HCT116 (cell line): ENCODE measurements around the gene PDE4B. TPM values are rescaled to one million over a fixed set of nuclear protein-coding genes. Genes with fewer than 3 reads are reported as not detected.
"Not testable (repeated sequence)": the region's sequence is repeated elsewhere in the genome, so short reads cannot be mapped to it uniquely, and the experiment has no call there.

ENCODE experiments used
- ATAC-seq: fragments of 200-7000 bp; cut with Tn5 transposase; 2 replicates; pipeline ENCODE4 v1.9.1; 2020; ENCODE audit warnings: mild to moderate bottlenecking, moderate library complexity
- BruUV-seq: library from RNA; stranded (reverse); fragments of 400-500 nt; replicated peaks from 2 replicates; lab custom pipeline; 2021; lab: Mats Ljungman, UMichigan
- CTCF ChIA-PET: fragments of 300-600 bp; sonication (Branson Sonifier 250); formaldehyde crosslinking; loops from one replicate; lab custom pipeline; 2021; ENCODE audit warnings: antibody characterized with exemption; lab: Charles Lee
- POLR2A ChIA-PET: fragments of 300-600, 350-600 bp; sonication (Branson Sonifier 250); formaldehyde crosslinking; loops from one replicate; lab custom pipeline; 2021; ENCODE audit warnings: antibody characterized with exemption; lab: Charles Lee
- RAD21 ChIA-PET, 2 experiments: fragments of 300-600 bp; sonication (Branson Sonifier 250); formaldehyde crosslinking; loops; one replicate each; lab custom pipeline; 2023; ENCODE audit warnings: low total read pairs in 2 of 2; ENCODE audit not compliant: uncharacterized antibody in 2 of 2, unreplicated experiment in 2 of 2, low non-redundant PET in 1 of 2; lab: Charles Lee
- DNase-seq: peaks from one replicate; pipeline ENCODE4 v3.0.0-alpha.2; 2010; ENCODE audit warnings: low read depth, low spot score
- H2AFZ ChIP-seq: fragments of 200-600 bp; shearing (Covaris generic), sonication (generic); 2 replicates; pipeline ENCODE4 v1.6.1; 2017; ENCODE audit warnings: low read depth, mixed run types, mixed read lengths, antibody characterized with exemption, low read length; ENCODE audit not compliant: poor library complexity, severe bottlenecking
- H3K27ac ChIP-seq: 2 replicates; pipeline ENCODE4 v1.5.1; 2012; ENCODE audit warnings: low read depth, low read length
- H3K27me3 ChIP-seq: fragments of 200-600 bp; sonication (generic); 2 replicates; pipeline ENCODE4 v1.6.1; 2016; ENCODE audit warnings: mixed run types, low read length, mixed read lengths; ENCODE audit not compliant: insufficient read depth
- H3K36me3 ChIP-seq, 2 experiments: fragments of 200-500 bp in 1 of 2; fragments of 200-600 bp in 1 of 2; sonication (Bioruptor generic) in 1 of 2; sonication (generic) in 1 of 2; 2 replicates each; pipeline versions ENCODE4 v1.5.1 to v1.6.1; 2014 to 2016; ENCODE audit warnings: low read length in 2 of 2, inconsistent platforms in 1 of 2, mixed read lengths in 1 of 2, mixed run types in 1 of 2; ENCODE audit not compliant: insufficient read depth in 2 of 2, control insufficient read depth in 1 of 2
- H3K4me1 ChIP-seq, 2 experiments: fragments of 200-600 bp in 1 of 2; sonication (generic) in 1 of 2; 2 replicates each; pipeline versions ENCODE4 v1.5.1 to v1.6.1; 2012 to 2017; ENCODE audit warnings: low read length in 2 of 2, inconsistent platforms in 1 of 2, mild to moderate bottlenecking in 1 of 2, mixed read lengths in 1 of 2, mixed run types in 1 of 2, moderate library complexity in 1 of 2; ENCODE audit not compliant: insufficient read depth in 2 of 2, control insufficient read depth in 1 of 2
- H3K4me2 ChIP-seq: fragments of 200-600 bp; sonication (generic); 2 replicates; pipeline ENCODE4 v1.6.1; 2017; ENCODE audit warnings: mixed run types, low read length, mixed read lengths
- H3K4me3 ChIP-seq, 2 experiments: fragments of 200-600 bp in 1 of 2; sonication (generic) in 1 of 2; replicated peaks in 1 of 2; 2 replicates each; pipeline ENCODE4 v1.5.1; 2011 to 2016; ENCODE audit warnings: low read length in 2 of 2, control low read depth in 1 of 2, low read depth in 1 of 2, mild to moderate bottlenecking in 1 of 2, mixed read lengths in 1 of 2, mixed run types in 1 of 2
- H3K79me2 ChIP-seq: fragments of 200-600 bp; sonication (generic); 2 replicates; pipeline ENCODE4 v1.6.1; 2017; ENCODE audit warnings: mild to moderate bottlenecking, mixed run types, low read length, moderate library complexity, mixed read lengths; ENCODE audit not compliant: insufficient read depth
- H3K9ac ChIP-seq: fragments of 200-600 bp; sonication (generic); 2 replicates; pipeline ENCODE4 v1.6.1; 2016; ENCODE audit warnings: low read length, mixed read lengths
- H3K9me2 ChIP-seq: fragments of 200-600 bp; sonication (generic), shearing (Covaris generic); 2 replicates; pipeline ENCODE4 v1.6.1; 2017; ENCODE audit warnings: mixed run types, mild to moderate bottlenecking, moderate library complexity; ENCODE audit not compliant: insufficient read depth
- H3K9me3 ChIP-seq, 2 experiments: fragments of 200-500 bp in 1 of 2; fragments of 200-600 bp in 1 of 2; sonication (Bioruptor generic) in 1 of 2; sonication (generic) in 1 of 2; 2 replicates each; pipeline ENCODE4 v1.6.1; 2014 to 2017; ENCODE audit warnings: low read length in 2 of 2, mixed read lengths in 2 of 2, inconsistent platforms in 1 of 2, low read depth in 1 of 2, mild to moderate bottlenecking in 1 of 2, mixed run types in 1 of 2, moderate library complexity in 1 of 2; ENCODE audit not compliant: control insufficient read depth in 1 of 2, insufficient read depth in 1 of 2
- H4K20me1 ChIP-seq: fragments of 200-600 bp; sonication (generic), shearing (Covaris generic); 2 replicates; pipeline ENCODE4 v1.6.1; 2017; ENCODE audit warnings: mixed run types, mild to moderate bottlenecking, moderate library complexity; ENCODE audit not compliant: insufficient read depth
- POLR2A ChIP-seq: IDR thresholded peaks from 2 replicates; pipeline ENCODE4 v1.7.0; 2011; ENCODE audit warnings: borderline replicate concordance; ENCODE audit not compliant: insufficient read depth, insufficient read length; ENCODE audit errors: extremely low read depth
- POLR2AphosphoS5 ChIP-seq: IDR thresholded peaks from 2 replicates; pipeline ENCODE4 v1.6.1; 2011; ENCODE audit warnings: mild to moderate bottlenecking, low read depth, low read length, moderate library complexity
- YY1 ChIP-seq: IDR thresholded peaks from 2 replicates; pipeline ENCODE4 v1.6.1; 2011; ENCODE audit warnings: low read length, low read depth, moderate library complexity, mild to moderate bottlenecking; ENCODE audit not compliant: insufficient replicate concordance; ENCODE audit errors: extremely low read depth
- intact Hi-C: fragments of 100-400 bp; cut with micrococcal nuclease; formaldehyde crosslinking; loops from 2 replicates; pipeline ENCODE4 v1.10.0; 2022
- total RNA-seq: library from RNA; stranded (reverse); gene quantifications from one replicate; pipeline ENCODE4 v1.2.1, GENCODE V29; 2021; ENCODE audit not compliant: unreplicated experiment
- TF ChIP-seq, protein P1 (sequence below): IDR thresholded peaks from 2 replicates; pipeline ENCODE4 v1.6.1; 2012
- TF ChIP-seq, protein P2 (sequence below): IDR thresholded peaks from 2 replicates; pipeline ENCODE4 v1.6.1; 2011; ENCODE audit warnings: mild to moderate bottlenecking, low read length, moderate library complexity; ENCODE audit not compliant: insufficient replicate concordance; ENCODE audit errors: extremely low read depth
- TF ChIP-seq, protein P3 (sequence below): IDR thresholded peaks from 2 replicates; pipeline ENCODE4 v1.6.1; 2012
- TF ChIP-seq, protein P4 (sequence below): IDR thresholded peaks from 2 replicates; pipeline ENCODE4 v1.6.1; 2012; ENCODE audit warnings: low read depth

The PDE4B gene
- total RNA-seq, 1 experiment from 2014 or later = 76.9 TPM

DNA sequence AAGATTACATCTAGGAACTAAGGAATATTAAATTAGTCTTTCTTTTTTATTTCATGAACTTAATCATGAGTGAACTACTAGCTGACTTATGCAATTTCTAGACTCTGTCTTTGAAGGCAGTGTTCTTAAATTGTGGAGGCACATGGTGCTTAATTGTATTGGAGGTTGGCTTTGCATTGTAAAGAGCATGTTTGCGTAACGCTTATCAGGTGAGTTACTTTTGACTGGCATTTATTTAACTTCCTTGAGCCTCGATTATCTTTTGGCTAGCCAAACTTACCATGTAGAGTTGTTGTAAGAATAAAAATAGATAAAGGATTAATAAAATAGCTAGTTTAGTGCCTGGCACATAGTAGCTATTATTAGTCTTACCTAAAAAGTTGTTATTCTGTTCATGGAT is 262.4 kb downstream of the PDE4B start:
- H3K4me3 ChIP-seq = no peak overlapping the region
- H3K9ac ChIP-seq = no peak overlapping the region
- intact Hi-C loops = no loop called here
- no peaks in the 10 kb centered on the region for H3K79me2 ChIP-seq
- H3K27ac ChIP-seq = no peak overlapping the region
- no peak for ATAC-seq
- no peaks in the 10 kb centered on the region for H3K36me3 ChIP-seq
- no peaks in the 10 kb centered on the region for H3K4me1 ChIP-seq
- no peaks in the 10 kb centered on the region for H3K9me3 ChIP-seq
- H3K27me3 ChIP-seq = no peaks in the 10 kb centered on the region
- no peaks in the 10 kb centered on the region for H4K20me1 ChIP-seq
- no peak overlapping the region for H2AFZ ChIP-seq
- POLR2A ChIA-PET = no interaction called here
- H3K4me2 ChIP-seq = no peak overlapping the region
- TF ChIP-seq, protein P1, sequence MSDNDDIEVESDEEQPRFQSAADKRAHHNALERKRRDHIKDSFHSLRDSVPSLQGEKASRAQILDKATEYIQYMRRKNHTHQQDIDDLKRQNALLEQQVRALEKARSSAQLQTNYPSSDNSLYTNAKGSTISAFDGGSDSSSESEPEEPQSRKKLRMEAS = no peak
- no peak for TF ChIP-seq YY1
- TF ChIP-seq, protein P2, sequence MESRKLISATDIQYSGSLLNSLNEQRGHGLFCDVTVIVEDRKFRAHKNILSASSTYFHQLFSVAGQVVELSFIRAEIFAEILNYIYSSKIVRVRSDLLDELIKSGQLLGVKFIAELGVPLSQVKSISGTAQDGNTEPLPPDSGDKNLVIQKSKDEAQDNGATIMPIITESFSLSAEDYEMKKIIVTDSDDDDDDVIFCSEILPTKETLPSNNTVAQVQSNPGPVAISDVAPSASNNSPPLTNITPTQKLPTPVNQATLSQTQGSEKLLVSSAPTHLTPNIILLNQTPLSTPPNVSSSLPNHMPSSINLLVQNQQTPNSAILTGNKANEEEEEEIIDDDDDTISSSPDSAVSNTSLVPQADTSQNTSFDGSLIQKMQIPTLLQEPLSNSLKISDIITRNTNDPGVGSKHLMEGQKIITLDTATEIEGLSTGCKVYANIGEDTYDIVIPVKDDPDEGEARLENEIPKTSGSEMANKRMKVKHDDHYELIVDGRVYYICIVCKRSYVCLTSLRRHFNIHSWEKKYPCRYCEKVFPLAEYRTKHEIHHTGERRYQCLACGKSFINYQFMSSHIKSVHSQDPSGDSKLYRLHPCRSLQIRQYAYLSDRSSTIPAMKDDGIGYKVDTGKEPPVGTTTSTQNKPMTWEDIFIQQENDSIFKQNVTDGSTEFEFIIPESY = no peak
- TF ChIP-seq POLR2A = no peak
- TF ChIP-seq POLR2AphosphoS5 = no peak
- TF ChIP-seq, protein P3, sequence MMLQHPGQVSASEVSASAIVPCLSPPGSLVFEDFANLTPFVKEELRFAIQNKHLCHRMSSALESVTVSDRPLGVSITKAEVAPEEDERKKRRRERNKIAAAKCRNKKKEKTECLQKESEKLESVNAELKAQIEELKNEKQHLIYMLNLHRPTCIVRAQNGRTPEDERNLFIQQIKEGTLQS = no peak
- TF ChIP-seq, protein P4, sequence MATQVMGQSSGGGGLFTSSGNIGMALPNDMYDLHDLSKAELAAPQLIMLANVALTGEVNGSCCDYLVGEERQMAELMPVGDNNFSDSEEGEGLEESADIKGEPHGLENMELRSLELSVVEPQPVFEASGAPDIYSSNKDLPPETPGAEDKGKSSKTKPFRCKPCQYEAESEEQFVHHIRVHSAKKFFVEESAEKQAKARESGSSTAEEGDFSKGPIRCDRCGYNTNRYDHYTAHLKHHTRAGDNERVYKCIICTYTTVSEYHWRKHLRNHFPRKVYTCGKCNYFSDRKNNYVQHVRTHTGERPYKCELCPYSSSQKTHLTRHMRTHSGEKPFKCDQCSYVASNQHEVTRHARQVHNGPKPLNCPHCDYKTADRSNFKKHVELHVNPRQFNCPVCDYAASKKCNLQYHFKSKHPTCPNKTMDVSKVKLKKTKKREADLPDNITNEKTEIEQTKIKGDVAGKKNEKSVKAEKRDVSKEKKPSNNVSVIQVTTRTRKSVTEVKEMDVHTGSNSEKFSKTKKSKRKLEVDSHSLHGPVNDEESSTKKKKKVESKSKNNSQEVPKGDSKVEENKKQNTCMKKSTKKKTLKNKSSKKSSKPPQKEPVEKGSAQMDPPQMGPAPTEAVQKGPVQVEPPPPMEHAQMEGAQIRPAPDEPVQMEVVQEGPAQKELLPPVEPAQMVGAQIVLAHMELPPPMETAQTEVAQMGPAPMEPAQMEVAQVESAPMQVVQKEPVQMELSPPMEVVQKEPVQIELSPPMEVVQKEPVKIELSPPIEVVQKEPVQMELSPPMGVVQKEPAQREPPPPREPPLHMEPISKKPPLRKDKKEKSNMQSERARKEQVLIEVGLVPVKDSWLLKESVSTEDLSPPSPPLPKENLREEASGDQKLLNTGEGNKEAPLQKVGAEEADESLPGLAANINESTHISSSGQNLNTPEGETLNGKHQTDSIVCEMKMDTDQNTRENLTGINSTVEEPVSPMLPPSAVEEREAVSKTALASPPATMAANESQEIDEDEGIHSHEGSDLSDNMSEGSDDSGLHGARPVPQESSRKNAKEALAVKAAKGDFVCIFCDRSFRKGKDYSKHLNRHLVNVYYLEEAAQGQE = no peak
- RAD21 ChIA-PET = no interaction called here
- CTCF ChIA-PET = no interaction called here
- no peaks in the 10 kb centered on the region for H3K9me2 ChIP-seq
- no TSS peak for BruUV-seq
- no peak for DNase-seq

DNA sequence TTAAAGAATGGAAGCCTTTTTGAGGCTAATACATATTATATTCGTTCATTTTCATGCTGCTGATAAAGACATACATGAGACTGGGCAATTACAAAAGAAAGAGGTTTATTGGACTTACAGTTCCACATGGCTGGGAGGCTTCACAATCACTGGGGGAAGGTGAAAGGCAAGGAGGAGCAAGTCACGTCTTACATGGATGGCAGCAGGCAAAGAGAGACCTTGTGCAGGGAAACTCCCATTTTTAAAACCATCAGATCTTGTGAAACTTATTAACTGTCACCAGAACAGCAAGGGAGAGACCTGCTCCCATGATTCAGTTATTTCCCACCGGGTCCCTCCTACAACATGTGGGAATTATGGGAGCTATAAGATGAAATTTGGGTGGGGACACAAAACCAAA is 264.8 kb downstream of the PDE4B start:
- ATAC-seq, CTCF ChIA-PET, BruUV-seq: not testable (repeated sequence)

More for the DNA sequence above, 264.8 kb downstream of the PDE4B start:
- H3K9me3 ChIP-seq, H3K4me1 ChIP-seq, RAD21 ChIA-PET, H4K20me1 ChIP-seq, H3K9me2 ChIP-seq, H3K4me2 ChIP-seq, H3K79me2 ChIP-seq, H3K9ac ChIP-seq, H2AFZ ChIP-seq, H3K4me3 ChIP-seq, POLR2A ChIA-PET, H3K27me3 ChIP-seq, H3K27ac ChIP-seq, DNase-seq, intact Hi-C loops, H3K36me3 ChIP-seq: not testable (repeated sequence)
